ENCODE data around the gene QPCT. TPM values are rescaled to one million over a fixed set of nuclear protein-coding genes. Genes with fewer than 3 reads are reported as not detected.

QPCT gene
- total RNA-seq, 2 experiments from 2014 or later = 3.5 to 52.6 TPM

DNA sequence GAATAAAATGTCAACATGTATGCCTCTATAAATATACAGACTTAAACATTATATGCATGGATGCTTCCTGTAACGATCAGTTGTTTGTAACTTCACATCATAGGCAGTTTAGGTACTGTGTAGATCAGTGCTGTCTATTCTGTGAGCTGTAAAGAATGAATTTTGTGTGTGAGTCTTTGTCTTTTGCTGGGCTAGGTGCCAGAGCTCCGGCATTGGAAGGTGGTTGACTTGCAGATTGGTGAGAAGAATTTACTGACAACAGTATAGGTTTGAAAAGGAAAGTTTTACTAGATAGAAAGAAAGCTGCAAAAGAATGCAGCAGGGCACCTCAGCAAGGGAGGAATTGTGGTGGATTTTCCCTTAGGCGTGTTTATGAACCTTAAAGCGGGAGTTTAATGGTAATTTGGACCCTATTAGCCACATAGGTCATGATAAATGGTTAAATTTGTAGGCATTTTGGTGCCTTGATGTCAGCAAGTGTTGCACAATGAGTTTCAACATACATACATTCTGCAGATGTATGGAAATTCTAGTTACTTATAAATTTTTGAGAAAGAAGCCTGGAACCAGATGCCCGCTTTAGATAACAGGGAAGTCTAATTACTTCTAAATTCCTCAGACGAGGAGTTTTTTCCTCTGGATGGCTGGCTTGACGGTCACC lies 6.7 kb upstream of the QPCT start:
- POLR2A ChIA-PET = interaction anchor here (0.8 to 9.8 kb wide), 8 partner anchors 13 to 315 kb away, joined by 3 to 365 read pairs (median 47); partner anchors contain the start of gene PRKD3

DNA sequence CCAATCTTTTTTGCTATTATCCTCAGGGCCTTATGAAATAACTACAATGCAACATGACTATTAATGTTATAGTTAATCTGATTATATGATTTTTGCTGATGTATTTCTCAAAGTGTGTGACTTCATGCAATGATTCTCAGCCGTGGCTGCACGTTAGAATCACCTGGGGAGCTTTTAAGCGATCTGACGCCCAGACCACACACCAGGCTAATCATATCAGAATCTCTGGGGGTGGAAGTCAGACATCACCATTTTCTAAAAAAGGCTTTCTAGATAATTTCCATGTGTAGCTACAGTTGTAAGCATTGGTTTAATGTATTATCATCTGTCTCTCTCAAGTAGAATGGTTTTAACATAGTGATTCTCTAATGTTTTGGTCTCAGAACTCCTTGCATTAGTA lies 5.5 kb upstream of the QPCT start:
- peaks cover 16% of the 10 kb centered on the region; the same call in 1 of the 2 replicates for H3K79me2 ChIP-seq (ENCODE audit: insufficient read depth, low read depth, low read length)
- POLR2A ChIA-PET = interaction anchor here (0.6 to 9.8 kb wide), 14 partner anchors 9 to 1786 kb away, joined by 3 to 365 read pairs (median 6); partner anchors contain the start of gene PRKD3
- TF ChIP-seq EZH2phosphoT487 (IDR thresholded peaks at IDR 0.05; ENCODE audit: borderline replicate concordance, low read depth, low read length) = no peak
- TF ChIP-seq, protein P1, sequence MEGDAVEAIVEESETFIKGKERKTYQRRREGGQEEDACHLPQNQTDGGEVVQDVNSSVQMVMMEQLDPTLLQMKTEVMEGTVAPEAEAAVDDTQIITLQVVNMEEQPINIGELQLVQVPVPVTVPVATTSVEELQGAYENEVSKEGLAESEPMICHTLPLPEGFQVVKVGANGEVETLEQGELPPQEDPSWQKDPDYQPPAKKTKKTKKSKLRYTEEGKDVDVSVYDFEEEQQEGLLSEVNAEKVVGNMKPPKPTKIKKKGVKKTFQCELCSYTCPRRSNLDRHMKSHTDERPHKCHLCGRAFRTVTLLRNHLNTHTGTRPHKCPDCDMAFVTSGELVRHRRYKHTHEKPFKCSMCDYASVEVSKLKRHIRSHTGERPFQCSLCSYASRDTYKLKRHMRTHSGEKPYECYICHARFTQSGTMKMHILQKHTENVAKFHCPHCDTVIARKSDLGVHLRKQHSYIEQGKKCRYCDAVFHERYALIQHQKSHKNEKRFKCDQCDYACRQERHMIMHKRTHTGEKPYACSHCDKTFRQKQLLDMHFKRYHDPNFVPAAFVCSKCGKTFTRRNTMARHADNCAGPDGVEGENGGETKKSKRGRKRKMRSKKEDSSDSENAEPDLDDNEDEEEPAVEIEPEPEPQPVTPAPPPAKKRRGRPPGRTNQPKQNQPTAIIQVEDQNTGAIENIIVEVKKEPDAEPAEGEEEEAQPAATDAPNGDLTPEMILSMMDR (conservative IDR thresholded peaks at IDR 0.05; ENCODE audit: low read length) = no peak
- H4K20me1 ChIP-seq (ENCODE audit: insufficient read depth, low read length) = no peaks in the 10 kb centered on the region
- peak overlapping the region; percentile 81 for H3K4me2 ChIP-seq (ENCODE audit: low read length)
- H3K9me2 ChIP-seq (ENCODE audit: insufficient read depth, low read length) = no peaks in the 10 kb centered on the region
- peak overlapping the region; percentile 49 for H3K4me3 ChIP-seq (ENCODE audit: low read depth, low read length, poor library complexity, severe bottlenecking)
- CTCF ChIA-PET (ENCODE audit: unreplicated experiment) = interaction anchor here (1.1 to 1.6 kb wide), 3 partner anchors 36 to 315 kb away, joined by 3 to 4 read pairs (median 3); no protein-coding TSS in a partner anchor
- peak overlapping the region; percentile 70 for H2AFZ ChIP-seq (ENCODE audit: low read length)
- H3K4me1 ChIP-seq (ENCODE audit: insufficient read depth, low read length, poor library complexity, severe bottlenecking) = peaks cover 76% of the 10 kb centered on the region
- DNase-seq (ENCODE audit: low spot score) = peak; percentile 45
- no TSS peak for BruUV-seq (replicated peaks)
- H3K36me3 ChIP-seq (ENCODE audit: insufficient read depth, low read length) = no peaks in the 10 kb centered on the region
- intact Hi-C loops (cut with micrococcal nuclease; ENCODE audit: unreplicated experiment) = loop anchor here (2.0 to 5.0 kb wide), 2 partner anchors 20 to 318 kb away; no protein-coding TSS in a partner anchor
- no peaks in the 10 kb centered on the region for H3K9me3 ChIP-seq (ENCODE audit: low read length)
- H3K27ac ChIP-seq (ENCODE audit: low read depth, low read length, poor library complexity, severe bottlenecking) = peak overlapping the region; percentile 74

More for the DNA sequence above, 6.7 kb upstream of the QPCT start:
- Histone ChIP-seq H3K9me3 (ENCODE audit: low read length) (no peaks in the 10 kb centered on the region), H3K27ac (ENCODE audit: low read depth, low read length, poor library complexity, severe bottlenecking) (peak overlapping the region; percentile 74), H3K4me2 (ENCODE audit: low read length) (peak overlapping the region; percentile 81), H4K20me1 (ENCODE audit: insufficient read depth, low read length) (no peaks in the 10 kb centered on the region), H3K4me3 (ENCODE audit: low read depth, low read length, poor library complexity, severe bottlenecking) (peak overlapping the region; percentile 49), H3K9me2 (ENCODE audit: insufficient read depth, low read length) (no peaks in the 10 kb centered on the region), H3K4me1 (ENCODE audit: insufficient read depth, low read length, poor library complexity, severe bottlenecking) (peaks cover 76% of the 10 kb centered on the region), H2AFZ (ENCODE audit: low read length) (peak overlapping the region; percentile 70), H3K79me2 (ENCODE audit: insufficient read depth, low read depth, low read length) (peaks cover 16% of the 10 kb centered on the region; the same call in 1 of the 2 replicates), H3K36me3 (ENCODE audit: insufficient read depth, low read length) (no peaks in the 10 kb centered on the region)
- intact Hi-C loops (cut with micrococcal nuclease; ENCODE audit: unreplicated experiment) = loop anchor here (1.0 to 5.0 kb wide), 6 partner anchors 15 to 320 kb away; no protein-coding TSS in a partner anchor
- CTCF ChIA-PET (ENCODE audit: unreplicated experiment) = interaction anchor here (0.7 to 1.6 kb wide), 2 partner anchors 17 to 38 kb away, joined by 3 to 4 read pairs; no protein-coding TSS in a partner anchor
- TF ChIP-seq, protein P1 (conservative IDR thresholded peaks at IDR 0.05; ENCODE audit: low read length) = no peak
- TF ChIP-seq EZH2phosphoT487 (IDR thresholded peaks at IDR 0.05; ENCODE audit: borderline replicate concordance, low read depth, low read length) = no peak
- DNase-seq (ENCODE audit: low spot score) = peak; percentile 35
- TSS peak; percentile 80 for BruUV-seq (replicated peaks)
